Activated CD4-positive, alpha-beta memory T cell treated with anti-CD3 and anti-CD28 coated beads for 36 hours (primary cell): ENCODE results near the gene PAAF1. TPM values are rescaled to one million over a fixed set of nuclear protein-coding genes. Genes with fewer than 3 reads are reported as not detected.
"Not testable (repeated sequence)": the region's sequence is repeated elsewhere in the genome, so short reads cannot be mapped to it uniquely, and the experiment has no call there.

ENCODE experiments used
- CTCF ChIA-PET: fragments of 350-600 bp; sonication (Branson Sonifier 250); formaldehyde crosslinking; loops from one replicate; lab custom pipeline; 2021; ENCODE audit warnings: antibody characterized with exemption, inconsistent platforms; lab: Charles Lee
- POLR2A ChIA-PET: fragments of 350-600 bp; sonication (Branson Sonifier 250); formaldehyde crosslinking; loops from one replicate; lab custom pipeline; 2021; ENCODE audit warnings: antibody characterized with exemption; lab: Charles Lee
- DNase-seq: peaks from one replicate; pipeline ENCODE4 v3.0.0-alpha.2; 2020
- H3K27ac Mint-ChIP-seq: one replicate; pipeline ENCODE4 v1.8.0; 2021; ENCODE audit warnings: mixed read lengths
- H3K27me3 Mint-ChIP-seq: one replicate; pipeline ENCODE4 v1.8.0; 2021; ENCODE audit warnings: mixed read lengths
- H3K36me3 Mint-ChIP-seq: one replicate; pipeline ENCODE4 v1.8.0; 2021; ENCODE audit warnings: mixed read lengths
- H3K4me1 Mint-ChIP-seq: one replicate; pipeline ENCODE4 v1.8.0; 2021; ENCODE audit warnings: low read depth, mixed read lengths
- H3K4me3 Mint-ChIP-seq: one replicate; pipeline ENCODE4 v1.8.0; 2021; ENCODE audit warnings: mild to moderate bottlenecking, mixed read lengths
- H3K9me3 Mint-ChIP-seq: one replicate; pipeline ENCODE4 v1.8.0; 2021; ENCODE audit warnings: mixed read lengths
- intact Hi-C: fragments of 100-400 bp; cut with micrococcal nuclease; formaldehyde crosslinking; loops from one replicate; pipeline ENCODE4 v1.15.1; 2023
- total RNA-seq, 2 experiments: library from RNA; stranded (reverse); gene quantifications; one replicate each; pipeline ENCODE4 v1.2.3, GENCODE V29; 2021

PAAF1 gene
- total RNA-seq, 2 experiments from 2014 or later: 29.9 to 33.8 TPM

- DNase-seq: no peak
- ChIA-PET POLR2A (no interaction called here), CTCF (interaction anchor here (0.6 to 0.9 kb wide), 2 partner anchors 11 to 307 kb away, joined by 3 to 4 read pairs; no protein-coding TSS in a partner anchor)
- H3K36me3 Mint-ChIP-seq: peaks cover 16% of the 10 kb centered on the region
- no peaks in the 10 kb centered on the region for H3K9me3 Mint-ChIP-seq
- no peak overlapping the region for H3K27ac Mint-ChIP-seq
- no peaks in the 10 kb centered on the region for H3K4me1 Mint-ChIP-seq
- intact Hi-C loops: no loop called here
- no peak overlapping the region for H3K4me3 Mint-ChIP-seq
- no peaks in the 10 kb centered on the region for H3K27me3 Mint-ChIP-seq
Observed at GRCh38 chr11:73932781-73933180, 56.0 kb downstream of the PAAF1 start.

DNA sequence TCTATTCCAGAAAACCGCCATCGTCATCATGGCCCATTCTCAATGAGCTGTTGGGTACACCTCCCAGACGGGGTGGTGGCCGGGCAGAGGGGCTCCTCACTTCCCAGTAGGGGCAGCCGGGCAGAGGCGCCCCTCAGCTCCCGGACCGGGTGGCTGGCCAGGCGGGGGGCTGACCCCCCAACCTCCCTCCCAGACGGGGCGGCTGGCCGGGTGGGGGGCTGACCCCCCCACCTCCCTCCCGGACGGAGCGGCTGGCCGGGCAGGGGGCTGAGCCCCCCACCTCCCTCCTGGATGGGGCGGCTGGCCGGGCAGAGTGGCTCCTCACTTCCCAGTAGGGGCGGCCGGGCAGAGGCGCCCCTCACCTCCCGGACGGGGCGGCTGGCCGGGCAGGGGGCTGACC, 59.2 kb downstream of the PAAF1 start:
- H3K36me3 Mint-ChIP-seq, DNase-seq, CTCF ChIA-PET, intact Hi-C loops, H3K4me3 Mint-ChIP-seq, H3K27ac Mint-ChIP-seq, H3K27me3 Mint-ChIP-seq, POLR2A ChIA-PET, H3K9me3 Mint-ChIP-seq, H3K4me1 Mint-ChIP-seq: not testable (repeated sequence)

GRCh38 chr11:73939096-73939495, 62.3 kb downstream of the PAAF1 start:
- Mint-ChIP-seq H3K4me1 (no peaks in the 10 kb centered on the region), H3K4me3 (no peak overlapping the region), H3K27me3 (no peaks in the 10 kb centered on the region), H3K9me3 (peaks cover 4% of the 10 kb centered on the region), H3K36me3 (peaks cover 9% of the 10 kb centered on the region), H3K27ac (no peak overlapping the region)
- ChIA-PET POLR2A (interaction anchor here (0.6 kb wide), 1 partner anchor 344 kb away, joined by 5 read pairs; no protein-coding TSS in a partner anchor), CTCF (no interaction called here)
- intact Hi-C loops: no loop called here
- DNase-seq: no peak

DNA sequence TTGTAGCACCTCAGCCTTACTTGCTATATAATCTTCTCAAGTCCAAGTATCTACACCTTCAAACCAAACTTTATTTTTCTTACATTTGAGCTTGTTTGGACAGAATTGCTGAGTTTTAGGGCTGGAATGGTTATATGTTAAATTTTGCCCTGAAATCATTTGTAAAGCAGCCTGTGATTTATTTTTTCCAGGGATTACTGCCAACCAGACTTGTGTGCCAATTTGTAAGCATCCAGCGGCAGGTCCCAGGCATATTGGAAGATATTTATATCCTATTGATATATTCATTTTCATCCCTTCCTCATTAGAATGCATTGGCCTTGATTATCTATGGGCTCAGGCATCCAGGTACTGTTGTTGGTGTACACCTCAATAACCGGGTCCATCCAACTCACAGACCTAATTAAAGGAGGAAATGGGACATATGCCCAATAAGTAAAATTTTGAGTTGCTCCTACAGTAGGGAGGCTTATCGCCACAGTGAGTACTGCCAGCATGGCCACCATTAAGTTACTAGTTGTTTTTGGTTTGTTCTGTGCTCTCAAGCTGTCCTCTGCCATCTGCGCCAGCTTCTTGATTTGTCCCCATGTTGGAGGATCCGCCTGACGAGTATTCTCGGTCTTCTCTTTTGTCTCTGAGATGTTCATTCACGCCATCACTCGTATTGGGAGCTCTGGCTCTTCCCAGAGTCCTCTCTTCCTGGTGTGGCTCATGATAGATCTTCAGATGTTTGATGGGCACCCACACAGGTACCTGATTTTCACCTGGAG, 64.2 kb downstream of the PAAF1 start:
- H3K27me3 Mint-ChIP-seq: no peaks in the 10 kb centered on the region
- ChIA-PET CTCF (interaction anchor here (2.2 kb wide), 1 partner anchor 10 kb away, joined by 6 read pairs; no protein-coding TSS in a partner anchor), POLR2A (no interaction called here)
- H3K27ac Mint-ChIP-seq: no peak overlapping the region
- DNase-seq: no peak
- no peak overlapping the region for H3K4me3 Mint-ChIP-seq
- intact Hi-C loops: no loop called here
- H3K9me3 Mint-ChIP-seq: peaks cover 4% of the 10 kb centered on the region
- H3K36me3 Mint-ChIP-seq: peaks cover 6% of the 10 kb centered on the region
- H3K4me1 Mint-ChIP-seq: no peaks in the 10 kb centered on the region

GRCh38 chr11:73942010-73942409, 65.2 kb downstream of the PAAF1 start:
- Mint-ChIP-seq H3K4me1 (no peaks in the 10 kb centered on the region), H3K27ac (no peak overlapping the region), H3K36me3 (peaks cover 6% of the 10 kb centered on the region), H3K27me3 (no peaks in the 10 kb centered on the region), H3K4me3 (no peak overlapping the region), H3K9me3 (peaks cover 4% of the 10 kb centered on the region)
- DNase-seq: no peak
- intact Hi-C loops: no loop called here
- ChIA-PET POLR2A (no interaction called here), CTCF (interaction anchor here (2.2 kb wide), 1 partner anchor 11 kb away, joined by 6 read pairs; no protein-coding TSS in a partner anchor)

DNA sequence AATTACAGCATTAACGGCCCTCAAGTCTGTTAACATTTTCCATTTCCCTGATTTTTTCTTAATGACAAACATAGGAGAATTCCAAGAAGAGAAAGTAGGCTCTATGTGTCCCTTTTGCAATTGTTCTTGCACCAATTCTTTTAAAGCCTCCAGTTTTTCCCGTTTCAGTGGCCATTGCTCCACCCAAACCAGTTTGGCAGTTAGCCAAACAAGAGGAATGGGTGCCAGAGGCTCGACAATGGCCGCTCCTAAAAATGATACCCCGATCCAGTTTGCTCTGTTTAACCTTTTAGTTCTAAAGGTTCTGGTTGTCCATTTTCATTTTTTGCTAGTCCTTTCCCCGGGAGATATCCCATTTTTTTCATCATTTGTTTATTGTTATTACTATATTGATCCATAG, 67.3 kb downstream of the PAAF1 start:
- peaks cover 6% of the 10 kb centered on the region for H3K36me3 Mint-ChIP-seq
- POLR2A ChIA-PET: no interaction called here
- no peak for DNase-seq
- no peaks in the 10 kb centered on the region for H3K27me3 Mint-ChIP-seq
- no peak overlapping the region for H3K4me3 Mint-ChIP-seq
- no peak overlapping the region for H3K27ac Mint-ChIP-seq
- no peaks in the 10 kb centered on the region for H3K4me1 Mint-ChIP-seq
- CTCF ChIA-PET: no interaction called here
- intact Hi-C loops: no loop called here
- H3K9me3 Mint-ChIP-seq: peaks cover 4% of the 10 kb centered on the region

- Mint-ChIP-seq H3K36me3 (peaks cover 6% of the 10 kb centered on the region), H3K4me1 (no peaks in the 10 kb centered on the region), H3K27ac (no peak overlapping the region), H3K9me3 (peaks cover 4% of the 10 kb centered on the region), H3K27me3 (no peaks in the 10 kb centered on the region), H3K4me3 (no peak overlapping the region)
- POLR2A ChIA-PET: no interaction called here
- DNase-seq: no peak
- CTCF ChIA-PET: no interaction called here
- intact Hi-C loops: no loop called here
Observed at GRCh38 chr11:73944901-73945300, 68.1 kb downstream of the PAAF1 start.

DNA sequence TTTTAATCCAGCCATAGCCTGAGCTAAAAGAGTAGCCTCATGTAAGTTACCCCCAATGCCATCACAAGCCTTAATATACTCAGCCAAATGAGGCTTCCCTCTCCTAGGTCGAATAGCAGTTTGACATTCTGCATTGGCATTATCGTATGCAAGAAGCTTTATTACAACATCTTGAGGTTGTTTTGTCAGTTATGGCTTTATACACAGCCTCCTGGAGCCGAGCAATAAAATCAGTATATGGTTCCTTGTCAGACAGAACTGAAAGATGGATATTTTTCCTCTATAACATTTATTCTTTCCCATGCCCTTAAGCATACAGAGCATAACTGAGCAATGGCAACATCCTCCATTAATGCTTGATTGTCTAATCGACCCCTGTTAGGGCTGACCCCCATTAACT, 68.6 kb downstream of the PAAF1 start:
- Mint-ChIP-seq H3K36me3 (peaks cover 6% of the 10 kb centered on the region), H3K27me3 (no peaks in the 10 kb centered on the region), H3K9me3 (peaks cover 4% of the 10 kb centered on the region), H3K27ac (no peak overlapping the region), H3K4me1 (no peaks in the 10 kb centered on the region), H3K4me3 (no peak overlapping the region)
- CTCF ChIA-PET: no interaction called here
- POLR2A ChIA-PET: no interaction called here
- no peak for DNase-seq
- intact Hi-C loops: no loop called here

DNA sequence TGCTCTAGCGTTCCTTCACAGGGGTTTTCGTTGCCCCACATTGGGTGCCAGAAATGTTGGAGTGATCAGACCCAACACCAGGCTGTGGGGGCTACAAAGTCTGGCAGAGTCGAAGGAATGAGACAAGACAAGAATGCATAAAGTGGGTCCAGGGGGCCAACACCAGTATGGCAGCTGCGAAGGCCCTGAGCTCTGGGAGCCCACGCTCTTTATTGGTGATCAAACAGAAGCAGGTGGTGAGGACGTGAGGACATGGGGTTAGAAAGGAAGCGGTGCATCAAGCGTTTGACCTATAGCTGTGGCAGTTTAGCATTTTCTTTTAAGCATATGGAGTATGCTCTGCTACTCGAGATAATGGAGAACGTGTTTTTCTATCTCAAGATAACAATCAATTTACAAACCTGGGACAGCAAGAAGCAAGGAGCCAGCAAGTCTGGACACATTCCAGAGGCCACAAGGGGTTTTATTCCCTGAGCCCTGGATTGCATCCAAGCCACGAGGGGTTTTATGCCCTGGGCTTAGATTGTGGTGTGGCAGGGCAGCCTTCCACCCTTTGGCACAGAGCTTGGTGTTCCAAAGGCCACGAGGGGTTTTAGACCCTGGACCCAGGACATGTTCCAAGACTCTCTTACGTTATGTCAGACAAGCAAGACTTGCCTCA, 70.1 kb downstream of the PAAF1 start:
- intact Hi-C loops: no loop called here
- Mint-ChIP-seq H3K27ac (no peak overlapping the region), H3K4me1 (no peaks in the 10 kb centered on the region), H3K4me3 (no peak overlapping the region), H3K36me3 (no peaks in the 10 kb centered on the region), H3K27me3 (no peaks in the 10 kb centered on the region), H3K9me3 (no peaks in the 10 kb centered on the region)
- DNase-seq: no peak
- POLR2A ChIA-PET: no interaction called here
- CTCF ChIA-PET: no interaction called here

DNA sequence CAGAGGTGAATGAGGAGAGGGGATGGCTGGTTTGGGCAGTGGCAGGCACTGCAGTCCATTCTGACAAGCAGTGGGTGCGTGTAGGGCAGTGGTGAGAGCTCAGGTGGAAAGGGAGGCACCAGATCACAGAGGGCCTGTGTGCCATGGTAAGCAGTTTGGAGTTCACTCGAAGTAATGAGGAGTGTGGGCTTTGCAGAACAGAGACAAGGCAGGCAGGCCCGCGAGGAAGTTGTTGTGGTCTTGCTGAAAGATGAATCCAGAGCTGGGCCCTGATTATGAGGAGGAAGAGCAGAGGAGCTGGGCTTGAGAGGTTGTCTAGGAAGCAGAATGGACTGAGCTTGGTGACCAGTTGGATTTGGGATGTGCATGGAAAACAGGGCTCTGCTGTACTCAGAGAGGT, 72.4 kb downstream of the PAAF1 start:
- H3K4me3 Mint-ChIP-seq: no peak overlapping the region
- no peaks in the 10 kb centered on the region for H3K27me3 Mint-ChIP-seq

GRCh38 chr11:73949912-73950311, 73.1 kb downstream of the PAAF1 start:
- H3K9me3 Mint-ChIP-seq: no peaks in the 10 kb centered on the region
- no peak for DNase-seq
- H3K27me3 Mint-ChIP-seq: no peaks in the 10 kb centered on the region
- H3K4me3 Mint-ChIP-seq: no peak overlapping the region
- intact Hi-C loops: no loop called here
- ChIA-PET POLR2A (interaction anchor here (0.6 kb wide), 1 partner anchor 32 kb away, joined by 3 read pairs; no protein-coding TSS in a partner anchor), CTCF (no interaction called here)
- no peaks in the 10 kb centered on the region for H3K36me3 Mint-ChIP-seq
- H3K27ac Mint-ChIP-seq: no peak overlapping the region
- H3K4me1 Mint-ChIP-seq: no peaks in the 10 kb centered on the region

More for the DNA sequence above, 72.4 kb downstream of the PAAF1 start:
- Mint-ChIP-seq H3K27ac (no peak overlapping the region), H3K36me3 (no peaks in the 10 kb centered on the region), H3K9me3 (no peaks in the 10 kb centered on the region), H3K4me1 (no peaks in the 10 kb centered on the region)
- ChIA-PET POLR2A (no interaction called here), CTCF (no interaction called here)
- intact Hi-C loops: no loop called here
- no peak for DNase-seq

DNA sequence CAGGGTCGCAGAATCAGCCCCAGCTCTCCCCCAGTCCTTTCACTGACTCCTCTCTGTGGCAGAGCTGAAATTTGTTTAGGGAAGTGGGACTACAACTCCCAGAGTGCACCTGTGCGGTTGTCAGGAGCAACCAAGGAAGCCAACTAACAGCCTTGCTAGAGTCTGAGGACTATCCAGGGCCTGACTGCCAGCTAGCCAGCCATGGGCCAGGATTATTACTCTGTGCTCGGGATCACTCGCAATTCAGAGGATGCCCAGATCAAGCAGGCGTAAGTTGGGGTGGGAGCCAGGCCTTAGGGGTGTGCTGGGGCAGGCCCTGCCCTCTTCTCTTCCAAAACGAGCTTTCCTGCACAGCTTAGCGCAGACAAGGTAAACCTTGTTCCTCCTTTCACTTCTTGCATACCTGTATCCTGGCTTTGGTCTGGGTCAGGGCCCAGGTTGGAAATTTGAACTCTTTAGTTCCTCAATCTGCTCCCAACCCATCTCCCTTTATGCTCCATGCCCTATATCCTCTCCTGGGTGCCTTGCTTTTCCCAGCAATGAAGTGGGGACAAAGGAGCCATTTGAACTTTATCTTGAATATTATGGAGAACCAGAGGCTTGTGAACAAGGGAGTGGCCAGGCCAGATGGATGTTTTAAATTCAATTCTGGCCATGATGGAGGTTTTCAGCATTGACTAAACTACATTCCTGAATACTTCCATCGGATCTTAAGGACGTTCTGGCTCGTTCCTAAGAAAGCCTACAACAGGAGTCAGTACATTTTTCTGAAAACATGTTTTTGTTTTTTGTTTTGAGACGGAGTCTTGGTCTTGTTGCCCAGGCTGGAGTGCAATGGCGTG, 74.3 kb downstream of the PAAF1 start, which contains the start of gene DNAJB13:
Gene DNAJB13 (plus strand): TSS at position 158 of the 842 bp plus-strand sequence. CDS start 44 bp downstream, at position 202.
- ChIA-PET POLR2A (no interaction called here), CTCF (no interaction called here)
- peaks cover under 1% of the 10 kb centered on the region for H3K4me1 Mint-ChIP-seq
- no peak within 1 kb of the TSS for H3K27ac Mint-ChIP-seq
- H3K36me3 Mint-ChIP-seq: no peaks in the 10 kb centered on the region
- H3K27me3 Mint-ChIP-seq: peaks cover 3% of the 10 kb centered on the region
- intact Hi-C loops: no loop called here
- no peaks in the 10 kb centered on the region for H3K9me3 Mint-ChIP-seq
- no peak within 1 kb of the TSS for H3K4me3 Mint-ChIP-seq
- no peak for DNase-seq
